Nephron (organoid): ENCODE measurements around the gene USF3.

ENCODE experiments used
- H3K27ac Mint-ChIP-seq, 3 experiments: 2 replicates each; pipeline ENCODE4 v1.8.0; 2020; ENCODE audit warnings: mixed read lengths in 3 of 3, mild to moderate bottlenecking in 2 of 3, moderate library complexity in 1 of 3
- H3K27me3 Mint-ChIP-seq: 2 replicates; pipeline ENCODE4 v1.8.0; 2021; ENCODE audit warnings: low read depth, mild to moderate bottlenecking, moderate library complexity, mixed read lengths
- H3K36me3 Mint-ChIP-seq: 2 replicates; pipeline ENCODE4 v1.8.0; 2020; ENCODE audit warnings: low read depth, mixed read lengths
- H3K4me1 Mint-ChIP-seq: 2 replicates; pipeline ENCODE4 v1.8.0; 2020; ENCODE audit warnings: mixed read lengths
- H3K4me3 Mint-ChIP-seq, 3 experiments: 2 replicates each; pipeline ENCODE4 v1.8.0; 2020; ENCODE audit warnings: mild to moderate bottlenecking in 3 of 3, mixed read lengths in 3 of 3, moderate library complexity in 2 of 3
- H3K9me3 Mint-ChIP-seq: 2 replicates; pipeline ENCODE4 v1.8.0; 2020; ENCODE audit warnings: mixed read lengths
- TF ChIP-seq, protein P1 (sequence below), 3 experiments: fragments of 200-600 bp; sonication (generic); IDR thresholded peaks; one replicate each; pipeline ENCODE4 v1.5.0; 2021; ENCODE audit warnings: antibody characterized with exemption in 3 of 3; ENCODE audit not compliant: unreplicated experiment in 3 of 3

USF3 gene

DNA sequence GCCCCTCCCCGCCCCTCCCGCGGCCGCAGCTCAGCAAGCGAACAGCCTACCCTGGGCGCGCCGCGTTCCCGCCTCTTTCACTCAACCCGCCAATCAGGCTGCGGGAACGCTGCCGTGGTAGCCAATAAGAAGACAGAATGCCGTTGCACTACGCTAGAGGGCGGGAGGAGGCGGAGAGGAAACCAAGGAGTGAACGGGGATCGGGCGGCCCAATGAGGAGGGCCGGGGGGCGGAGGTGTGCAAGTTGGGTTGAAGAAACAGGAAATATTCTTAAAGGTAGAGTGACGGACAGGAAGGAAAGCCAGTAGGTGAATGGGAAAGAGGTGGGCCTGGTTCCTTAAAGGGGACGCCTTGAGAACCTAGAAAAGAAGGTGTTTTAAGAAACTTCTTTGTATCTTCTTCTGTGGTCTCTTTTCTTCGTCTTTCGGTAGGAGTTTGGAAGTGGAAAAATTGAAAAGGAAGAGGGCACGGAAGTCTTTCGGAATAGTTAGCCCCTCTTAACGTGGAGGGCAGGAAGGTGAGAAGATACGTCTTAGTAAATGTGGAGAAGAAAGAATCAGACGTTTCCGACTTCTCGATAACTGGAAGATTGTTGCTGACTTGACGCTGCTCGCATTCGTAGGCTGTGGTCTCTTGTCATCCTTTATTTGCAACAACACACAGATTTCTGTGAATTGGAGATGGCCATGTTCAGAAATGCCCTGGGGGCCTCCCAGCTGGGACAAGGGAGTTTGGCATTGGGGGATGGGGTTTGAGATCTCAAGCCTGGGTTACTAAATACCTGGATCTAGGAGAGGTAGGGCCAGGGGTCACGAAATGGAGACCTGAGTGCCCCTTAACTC, 437 bp upstream of the USF3 start:
- no peak overlapping the region for H3K4me3 Mint-ChIP-seq
- TF ChIP-seq, protein P1, sequence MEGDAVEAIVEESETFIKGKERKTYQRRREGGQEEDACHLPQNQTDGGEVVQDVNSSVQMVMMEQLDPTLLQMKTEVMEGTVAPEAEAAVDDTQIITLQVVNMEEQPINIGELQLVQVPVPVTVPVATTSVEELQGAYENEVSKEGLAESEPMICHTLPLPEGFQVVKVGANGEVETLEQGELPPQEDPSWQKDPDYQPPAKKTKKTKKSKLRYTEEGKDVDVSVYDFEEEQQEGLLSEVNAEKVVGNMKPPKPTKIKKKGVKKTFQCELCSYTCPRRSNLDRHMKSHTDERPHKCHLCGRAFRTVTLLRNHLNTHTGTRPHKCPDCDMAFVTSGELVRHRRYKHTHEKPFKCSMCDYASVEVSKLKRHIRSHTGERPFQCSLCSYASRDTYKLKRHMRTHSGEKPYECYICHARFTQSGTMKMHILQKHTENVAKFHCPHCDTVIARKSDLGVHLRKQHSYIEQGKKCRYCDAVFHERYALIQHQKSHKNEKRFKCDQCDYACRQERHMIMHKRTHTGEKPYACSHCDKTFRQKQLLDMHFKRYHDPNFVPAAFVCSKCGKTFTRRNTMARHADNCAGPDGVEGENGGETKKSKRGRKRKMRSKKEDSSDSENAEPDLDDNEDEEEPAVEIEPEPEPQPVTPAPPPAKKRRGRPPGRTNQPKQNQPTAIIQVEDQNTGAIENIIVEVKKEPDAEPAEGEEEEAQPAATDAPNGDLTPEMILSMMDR (IDR thresholded peaks at IDR 0.05; ENCODE audit: unreplicated experiment in 3 of 3): no peak
- peaks cover 18% of the 10 kb centered on the region for H3K4me1 Mint-ChIP-seq
- H3K9me3 Mint-ChIP-seq: no peaks in the 10 kb centered on the region
- H3K36me3 Mint-ChIP-seq: peaks cover 7% of the 10 kb centered on the region
- H3K27ac Mint-ChIP-seq: no peak overlapping the region
- no peaks in the 10 kb centered on the region for H3K27me3 Mint-ChIP-seq

DNA sequence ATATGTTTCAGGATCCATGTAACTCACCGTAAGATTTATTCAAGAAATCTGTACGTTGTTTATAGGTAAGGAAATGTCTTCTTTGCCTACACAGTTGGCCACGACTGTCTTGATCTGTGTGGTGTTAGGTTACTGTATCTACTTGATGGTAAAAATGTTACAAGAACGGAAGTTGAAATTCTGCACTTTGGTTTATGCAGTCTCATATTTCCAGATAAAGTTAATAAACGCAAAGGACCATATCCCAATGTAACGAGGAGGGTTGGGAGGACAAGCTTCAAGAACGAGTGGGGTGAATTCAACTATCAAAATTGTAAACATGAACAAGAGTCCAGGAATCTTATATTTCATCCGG, 1.0 kb downstream of the USF3 start:
- Mint-ChIP-seq H3K27ac (peak overlapping the region; percentile 94 to 98 (median 96)), H3K27me3 (no peaks in the 10 kb centered on the region), H3K4me1 (peaks cover 18% of the 10 kb centered on the region), H3K36me3 (peaks cover 7% of the 10 kb centered on the region), H3K9me3 (no peaks in the 10 kb centered on the region), H3K4me3 (peak overlapping the region; percentile 98 to 100 (median 99))
- TF ChIP-seq, protein P1 (IDR thresholded peaks at IDR 0.05; ENCODE audit: unreplicated experiment in 3 of 3): no peak

GRCh38 chr3:113690482-113690881, 6.0 kb downstream of the USF3 start:
- Mint-ChIP-seq H3K36me3 (peaks cover 7% of the 10 kb centered on the region), H3K4me3 (no peak overlapping the region), H3K4me1 (peaks cover 16% of the 10 kb centered on the region), H3K27me3 (no peaks in the 10 kb centered on the region), H3K27ac (no peak overlapping the region), H3K9me3 (peaks cover 15% of the 10 kb centered on the region)
- TF ChIP-seq, protein P1 (IDR thresholded peaks at IDR 0.05; ENCODE audit: unreplicated experiment in 3 of 3): no peak

DNA sequence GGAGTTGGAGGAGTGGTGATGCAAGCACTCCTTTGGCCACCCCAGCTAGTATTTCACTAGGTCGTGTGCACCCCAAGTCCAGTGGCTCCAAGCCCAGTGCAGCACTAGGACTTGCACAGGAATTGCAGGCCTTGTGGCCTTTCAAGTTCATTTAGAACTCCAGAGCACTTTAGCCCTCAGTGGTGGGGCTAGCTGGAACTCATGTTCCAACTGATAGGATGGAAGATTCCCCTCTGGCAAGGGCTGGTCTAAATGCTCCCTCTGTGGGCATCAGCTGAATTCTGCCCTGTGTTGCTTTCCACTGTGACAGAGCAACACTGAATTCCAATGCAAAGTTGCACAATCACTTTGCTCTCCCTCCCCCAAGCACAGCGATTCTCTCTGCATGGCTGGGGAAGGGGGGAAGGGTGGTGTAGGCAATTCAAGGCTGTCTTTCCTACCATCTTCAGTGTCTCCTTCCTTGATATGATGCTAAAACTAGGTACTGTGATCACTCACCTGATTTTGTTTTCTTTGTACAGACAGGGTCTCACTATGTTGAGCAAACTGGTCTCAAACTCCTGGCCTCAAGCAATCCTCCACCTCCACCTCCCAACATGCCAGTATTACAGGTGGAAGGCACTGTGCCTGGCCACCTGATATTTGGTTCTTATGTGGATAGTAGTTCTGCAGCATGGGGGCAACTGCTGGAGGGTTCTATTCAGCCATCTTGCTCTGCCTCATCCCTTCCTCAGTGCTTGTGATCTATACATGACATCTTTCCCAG, 10.3 kb downstream of the USF3 start:
- Mint-ChIP-seq H3K4me3 (no peak overlapping the region), H3K27ac (no peak overlapping the region), H3K36me3 (peaks cover 10% of the 10 kb centered on the region), H3K4me1 (no peaks in the 10 kb centered on the region), H3K27me3 (no peaks in the 10 kb centered on the region), H3K9me3 (peaks cover 42% of the 10 kb centered on the region)
- TF ChIP-seq, protein P1 (IDR thresholded peaks at IDR 0.05; ENCODE audit: unreplicated experiment in 3 of 3): no peak

GRCh38 chr3:113685124-113685523, 11.3 kb downstream of the USF3 start:
- H3K4me1 Mint-ChIP-seq: no peaks in the 10 kb centered on the region

More at GRCh38 chr3:113685124-113685523, 11.3 kb downstream of the USF3 start:
- Mint-ChIP-seq H3K27ac (no peak overlapping the region), H3K4me3 (no peak overlapping the region), H3K9me3 (peaks cover 44% of the 10 kb centered on the region), H3K36me3 (peaks cover 10% of the 10 kb centered on the region), H3K27me3 (no peaks in the 10 kb centered on the region)
- TF ChIP-seq, protein P1 (IDR thresholded peaks at IDR 0.05; ENCODE audit: unreplicated experiment in 3 of 3): no peak
